RKO (cell line): ENCODE data around the gene CILP2.

Source experiments
- DNase-seq: peaks from one replicate; pipeline ENCODE4 v3.0.0-alpha.2; 2016; ENCODE audit warnings: low spot score

CILP2 gene

DNA sequence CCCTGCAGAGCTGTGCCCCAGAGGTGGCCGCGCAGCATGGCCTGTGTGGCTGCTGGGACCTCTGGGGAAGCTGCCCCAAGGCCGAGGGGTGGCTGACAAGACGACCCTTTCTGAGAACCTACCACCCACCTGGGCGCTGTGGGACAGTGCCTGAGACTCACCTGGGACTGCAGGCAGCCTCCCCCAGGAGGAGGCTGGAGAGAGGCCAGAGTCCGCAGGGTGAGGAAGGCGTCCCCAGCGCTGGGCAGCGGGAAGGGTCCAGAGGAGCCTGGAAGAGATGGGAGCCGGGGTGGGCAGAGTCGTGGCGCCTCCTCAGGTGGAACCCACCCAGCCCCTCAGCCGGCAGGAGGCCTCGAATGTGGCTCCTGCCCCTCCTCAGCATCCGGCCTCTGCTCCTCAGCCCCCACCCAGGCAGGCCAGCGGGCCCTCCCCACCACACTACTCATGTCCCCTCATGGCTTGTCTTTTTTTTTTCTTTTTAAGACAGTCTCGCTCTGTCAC, 25.3 kb downstream of the CILP2 start:
- DNase-seq, result no peak

DNA sequence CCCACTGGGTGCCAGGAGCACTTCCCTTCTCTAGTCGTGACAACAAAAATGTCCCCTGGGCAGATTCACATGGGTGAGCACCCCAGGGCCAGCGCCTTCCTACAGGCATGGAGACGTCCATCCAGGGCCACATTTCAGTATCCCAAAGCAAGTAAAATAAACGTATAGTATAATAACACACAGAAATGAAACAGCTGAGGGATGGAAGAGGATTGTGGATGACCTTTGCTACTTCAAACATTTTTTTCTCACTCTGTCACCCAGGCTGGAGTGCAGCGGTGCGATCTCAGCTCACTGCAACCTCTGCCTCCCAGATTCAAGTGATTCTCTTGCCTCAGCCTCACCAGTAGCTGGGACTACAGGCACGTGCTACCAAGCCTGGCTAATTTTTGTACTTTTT, 28.2 kb downstream of the CILP2 start:
- DNase-seq, result no peak

GRCh38 chr19:19567391-19567790, 29.3 kb downstream of the CILP2 start:
- no peak for DNase-seq

- DNase-seq, result peak; percentile 58
Measured at GRCh38 chr19:19568802-19569756, 31.0 kb downstream of the CILP2 start.

DNA sequence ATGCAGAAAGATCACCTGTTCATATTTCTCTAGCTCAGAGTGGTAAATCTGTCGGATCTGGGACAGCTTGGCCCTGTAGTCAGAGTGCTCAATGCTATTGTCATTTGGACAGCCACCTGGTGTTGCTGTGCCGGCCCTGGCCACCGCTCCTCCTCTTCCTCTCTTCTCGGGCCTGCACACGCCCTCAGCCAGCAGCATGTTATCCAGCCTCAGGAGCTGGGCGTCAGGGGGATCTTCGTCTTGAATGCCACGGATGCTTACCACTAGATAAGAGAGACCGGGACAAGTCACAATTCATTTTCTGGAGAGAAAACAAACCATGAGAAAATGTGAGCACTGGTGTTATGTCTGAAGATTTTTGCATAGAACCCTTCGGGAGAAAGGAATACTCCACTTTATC, 32.5 kb downstream of the CILP2 start:
- no peak for DNase-seq

DNA sequence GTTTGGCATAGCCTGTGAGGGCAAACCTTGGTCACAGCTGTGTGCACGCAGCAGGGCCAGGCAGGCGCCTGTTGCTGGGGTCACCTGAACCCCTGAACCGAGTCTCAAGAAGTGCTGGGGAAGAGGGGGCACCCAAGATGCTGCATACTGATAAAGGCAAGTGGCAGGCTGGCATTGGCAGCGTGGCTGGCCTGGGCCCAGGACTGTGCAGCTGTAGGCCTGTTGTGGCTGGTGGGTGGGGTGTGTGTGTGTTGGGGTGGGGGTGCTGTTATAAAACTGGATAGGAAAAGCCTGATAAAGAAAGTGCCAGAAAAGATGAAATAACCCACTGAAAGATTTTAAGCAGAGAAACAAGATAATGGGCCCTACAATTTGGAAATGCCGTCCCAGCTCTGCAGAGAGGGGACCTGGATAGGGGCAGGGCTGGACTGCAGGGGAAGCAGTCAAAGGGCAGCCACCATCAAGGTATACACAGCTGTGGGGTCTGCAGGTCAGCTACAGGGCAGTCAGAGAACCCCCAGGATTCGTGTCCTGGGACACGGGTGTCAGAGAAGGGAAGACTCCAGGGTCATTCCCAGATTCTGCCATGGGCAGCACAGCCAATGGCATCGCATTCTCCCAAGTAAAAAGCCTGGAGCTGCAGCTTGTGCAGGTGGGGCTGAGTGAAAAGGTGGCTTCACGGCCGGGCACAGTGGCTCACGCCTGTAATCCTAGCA, 33.2 kb downstream of the CILP2 start:
- no peak for DNase-seq

DNA sequence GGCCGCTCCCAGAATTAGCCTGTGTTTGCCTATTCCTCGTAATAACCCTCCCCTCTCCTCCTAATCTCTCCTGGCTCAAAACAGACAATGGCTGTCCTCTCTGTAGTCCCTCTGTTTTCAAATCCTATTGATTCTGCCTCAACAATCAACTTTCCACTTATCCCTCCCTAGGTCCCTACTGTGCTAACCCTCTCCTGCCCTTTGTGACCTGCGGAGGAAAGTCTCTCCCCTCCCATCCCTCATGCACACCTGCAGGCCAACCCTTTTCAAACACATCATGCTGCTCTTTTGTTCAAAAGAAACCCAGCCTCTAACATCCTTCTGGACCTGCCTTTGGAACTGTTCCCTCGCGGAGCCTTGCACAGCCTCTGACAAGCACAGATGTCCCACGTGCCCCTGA, 37.3 kb downstream of the CILP2 start:
- no peak for DNase-seq

- no peak for DNase-seq
Measured at GRCh38 chr19:19578252-19578651, 40.2 kb downstream of the CILP2 start.

DNA sequence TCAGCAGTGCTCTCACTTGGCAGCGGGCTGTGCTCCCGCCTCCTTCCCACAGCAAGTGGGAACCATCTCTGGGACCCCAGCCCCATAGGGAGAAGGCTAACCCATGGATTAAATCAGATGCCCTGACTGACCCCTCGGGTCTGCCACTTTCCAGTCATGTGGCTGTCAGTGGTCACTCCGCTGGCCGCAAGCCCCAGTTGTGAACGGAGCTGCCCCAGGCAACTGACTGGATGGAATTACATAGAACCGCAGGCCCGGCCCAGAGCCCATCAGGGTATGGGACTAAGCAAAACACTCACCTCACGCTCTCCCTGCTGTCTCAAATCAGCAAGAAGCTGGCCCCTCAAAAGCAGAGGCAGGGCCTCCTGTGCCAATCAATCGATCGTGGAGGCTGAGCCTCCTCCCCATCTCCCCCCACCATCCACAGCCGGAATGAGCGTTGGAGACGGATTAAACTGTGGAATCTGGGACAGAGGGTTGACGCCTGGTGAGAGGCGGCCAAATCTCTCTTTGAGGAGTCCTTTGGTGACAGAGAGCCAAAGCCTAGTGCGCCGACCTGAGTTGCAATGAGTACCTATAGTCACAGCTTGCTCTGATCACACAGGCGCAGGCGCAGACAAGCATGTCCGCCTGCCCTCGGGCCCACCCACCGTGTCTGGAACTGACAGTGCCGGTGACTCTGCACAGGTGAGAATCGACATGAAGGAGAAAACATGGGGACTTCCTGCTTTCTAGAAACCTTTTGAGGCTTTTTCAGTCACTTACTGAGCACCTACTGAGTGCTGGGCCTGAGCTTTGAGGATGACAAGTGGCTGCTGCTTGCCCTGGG, 41.7 kb downstream of the CILP2 start:
- DNase-seq, result no peak

DNA sequence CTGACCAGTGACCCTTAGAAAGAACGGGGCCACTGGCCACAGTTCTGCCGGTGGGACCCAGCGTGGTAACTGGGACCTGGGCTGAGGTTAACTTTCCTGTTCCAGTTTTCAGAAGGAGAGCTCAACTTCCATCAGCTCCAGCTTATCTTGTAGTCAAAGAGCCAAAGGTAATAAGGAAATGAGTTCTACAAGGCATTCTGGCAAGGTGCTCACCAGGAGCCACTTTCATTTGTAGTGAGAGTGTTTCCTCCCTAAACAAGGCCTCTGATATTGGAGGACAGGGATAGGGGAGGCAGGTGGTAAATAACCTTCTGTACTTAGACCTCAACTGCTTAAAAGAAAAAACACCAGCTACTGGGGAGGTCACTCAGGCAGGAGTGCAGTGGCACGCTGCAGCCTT, 42.4 kb downstream of the CILP2 start:
- no peak for DNase-seq

GRCh38 chr19:19581391-19581790, 43.3 kb downstream of the CILP2 start:
- DNase-seq, result no peak

DNA sequence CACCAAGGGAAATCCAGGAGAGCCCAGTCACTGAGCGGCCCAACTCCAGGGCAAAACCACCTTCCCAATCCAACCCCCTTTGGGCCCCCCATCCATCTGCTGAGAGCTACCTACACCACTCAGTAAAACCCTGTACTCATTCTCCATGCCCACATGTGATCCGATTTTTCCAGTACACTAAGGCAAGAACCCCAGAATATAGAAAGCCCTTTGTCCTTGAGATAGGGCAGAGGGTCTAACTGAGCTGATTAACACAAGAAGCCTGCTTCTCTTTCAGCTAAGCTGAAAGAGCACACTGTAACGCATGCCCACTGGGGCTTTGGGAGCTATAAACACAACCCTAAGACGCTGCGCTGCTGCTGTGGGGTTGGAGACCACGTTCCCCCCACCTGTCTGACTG, 44.4 kb downstream of the CILP2 start:
- DNase-seq, result no peak

- DNase-seq, result no peak
Measured at GRCh38 chr19:19584356-19584755, 46.3 kb downstream of the CILP2 start.

GRCh38 chr19:19587771-19588170, 49.7 kb downstream of the CILP2 start:
- DNase-seq, result no peak

GRCh38 chr19:19588546-19588945, 50.5 kb downstream of the CILP2 start:
- DNase-seq, result no peak

GRCh38 chr19:19591133-19591825, 53.2 kb downstream of the CILP2 start:
- peak; percentile 80 for DNase-seq

- DNase-seq, result no peak
Measured at GRCh38 chr19:19592690-19593089, 54.6 kb downstream of the CILP2 start.

GRCh38 chr19:19594381-19594780, 56.3 kb downstream of the CILP2 start:
- DNase-seq, result no peak

GRCh38 chr19:19595171-19595701, 57.2 kb downstream of the CILP2 start:
- no peak for DNase-seq
